ENCODE results near the gene CCR8.
A peak's percentile ranks its signal among the peaks of the same experiment; 100 is the strongest.
"Not testable (repeated sequence)": the region's sequence is repeated elsewhere in the genome, so short reads cannot be mapped to it uniquely, and the experiment has no call there.

The CCR8 gene

GRCh38 chr3:39362812-39363211 lies 33.3 kb downstream of the CCR8 start:
- peaks cover 74% of the 10 kb centered on the region for H3K4me1 ChIP-seq (ENCODE audit: insufficient read depth, low read length)
- DNase-seq: no peak
- H3K4me3 ChIP-seq (ENCODE audit: low read depth in 1 of 2, low read length in 2 of 2): no peak overlapping the region
- H3K27me3 ChIP-seq (ENCODE audit: insufficient read depth, low read length, poor library complexity): no peaks in the 10 kb centered on the region
- peaks cover 20% of the 10 kb centered on the region for H3K79me2 ChIP-seq (ENCODE audit: insufficient read depth, low read length)
- H3K9ac ChIP-seq (ENCODE audit: low read depth, low read length): peak overlapping the region; percentile 62; the same call in 1 of the 2 replicates
- no peak overlapping the region for H3K4me2 ChIP-seq (ENCODE audit: insufficient read depth, low read length)
- ATAC-seq (ENCODE audit: insufficient read depth, low read depth): no peak
- no peaks in the 10 kb centered on the region for H4K20me1 ChIP-seq (ENCODE audit: insufficient read depth, low read length)
- H3K27ac ChIP-seq (ENCODE audit: low read length): peak overlapping the region; percentile 99
- H3K36me3 ChIP-seq (ENCODE audit: insufficient read depth, low read length): no peaks in the 10 kb centered on the region
- TF ChIP-seq CTCF (IDR thresholded peaks at IDR 0.05; ENCODE audit: borderline replicate concordance, extremely low read depth, low read length, poor library complexity, severe bottlenecking): no peak
- no peak for TF ChIP-seq EZH2 (IDR thresholded peaks at IDR 0.05; ENCODE audit: borderline replicate concordance, low read depth, low read length, severe bottlenecking)
- H3K9me3 ChIP-seq (ENCODE audit: insufficient read depth, low read length, severe bottlenecking): no peaks in the 10 kb centered on the region
- no peak overlapping the region for H2AFZ ChIP-seq (ENCODE audit: low read depth, low read length)

DNA sequence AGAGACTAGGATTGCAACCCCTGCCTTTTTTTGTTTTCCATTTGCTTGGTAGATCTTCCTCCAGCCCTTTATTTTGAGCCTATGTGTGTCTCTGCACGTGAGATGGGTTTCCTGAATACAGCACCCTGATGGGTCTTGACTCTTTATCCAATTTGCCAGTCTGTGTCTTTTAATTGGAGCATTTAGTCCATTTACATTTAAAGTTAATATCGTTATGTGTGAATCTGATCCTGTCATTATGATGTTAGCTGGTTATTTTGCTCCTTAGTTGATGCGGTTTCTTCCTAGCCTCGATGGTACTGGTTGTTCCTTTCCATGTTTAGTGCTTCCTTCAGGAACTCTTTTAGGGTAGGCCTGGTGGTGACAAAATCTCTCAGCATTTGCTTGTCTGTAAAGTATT lies 40.9 kb downstream of the CCR8 start:
- not testable (repeated sequence) for H3K4me1 ChIP-seq (ENCODE audit: insufficient read depth, low read length); H2AFZ ChIP-seq (ENCODE audit: low read depth, low read length)

DNA sequence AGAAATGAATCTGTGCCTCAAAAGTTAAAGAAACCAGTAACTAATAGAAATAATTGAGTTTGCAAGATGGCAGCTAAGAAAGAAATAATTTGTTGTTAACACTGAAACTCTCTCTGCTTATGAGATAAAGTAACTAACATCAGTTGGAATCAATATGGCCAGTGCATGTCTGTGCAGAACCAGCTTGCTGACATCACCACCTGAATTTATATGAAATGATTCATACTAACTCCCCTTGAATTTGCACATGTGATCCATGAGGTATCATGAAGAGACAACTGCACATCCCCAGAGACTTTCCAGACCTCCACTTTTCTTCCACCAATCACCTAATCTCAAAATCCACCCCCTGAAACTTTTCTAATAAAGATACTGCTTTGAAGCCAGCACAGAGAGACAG lies 43.3 kb downstream of the CCR8 start:
- H2AFZ ChIP-seq (ENCODE audit: low read depth, low read length): no peak overlapping the region
- no peak overlapping the region for H3K9ac ChIP-seq (ENCODE audit: low read depth, low read length)
- peaks cover 8% of the 10 kb centered on the region for H3K9me3 ChIP-seq (ENCODE audit: insufficient read depth, low read length, severe bottlenecking)
- DNase-seq (no peak), ATAC-seq (ENCODE audit: insufficient read depth, low read depth) (no peak)
- TF ChIP-seq CTCF (IDR thresholded peaks at IDR 0.05; ENCODE audit: borderline replicate concordance, extremely low read depth, low read length, poor library complexity, severe bottlenecking): no peak
- TF ChIP-seq EZH2 (IDR thresholded peaks at IDR 0.05; ENCODE audit: borderline replicate concordance, low read depth, low read length, severe bottlenecking): no peak
- H3K4me1 ChIP-seq (ENCODE audit: insufficient read depth, low read length): peaks cover 4% of the 10 kb centered on the region; the same call in 1 of the 2 replicates
- H3K4me2 ChIP-seq (ENCODE audit: insufficient read depth, low read length): no peak overlapping the region
- no peak overlapping the region; the same call in 1 of the 2 replicates for H3K27ac ChIP-seq (ENCODE audit: low read length)
- no peak overlapping the region for H3K4me3 ChIP-seq (ENCODE audit: low read depth in 1 of 2, low read length in 2 of 2)
- no peaks in the 10 kb centered on the region for H3K27me3 ChIP-seq (ENCODE audit: insufficient read depth, low read length, poor library complexity)
- H3K79me2 ChIP-seq (ENCODE audit: insufficient read depth, low read length): no peaks in the 10 kb centered on the region
- H3K36me3 ChIP-seq (ENCODE audit: insufficient read depth, low read length): no peaks in the 10 kb centered on the region
- no peaks in the 10 kb centered on the region for H4K20me1 ChIP-seq (ENCODE audit: insufficient read depth, low read length)

More for the DNA sequence above, 40.9 kb downstream of the CCR8 start:
- not testable (repeated sequence) for H3K4me2 ChIP-seq (ENCODE audit: insufficient read depth, low read length); H3K27ac ChIP-seq (ENCODE audit: low read length); H4K20me1 ChIP-seq (ENCODE audit: insufficient read depth, low read length); H3K9ac ChIP-seq (ENCODE audit: low read depth, low read length); H3K79me2 ChIP-seq (ENCODE audit: insufficient read depth, low read length); H3K9me3 ChIP-seq (ENCODE audit: insufficient read depth, low read length, severe bottlenecking); H3K27me3 ChIP-seq (ENCODE audit: insufficient read depth, low read length, poor library complexity); DNase-seq; H3K36me3 ChIP-seq (ENCODE audit: insufficient read depth, low read length); H3K4me3 ChIP-seq (ENCODE audit: low read depth in 1 of 2, low read length in 2 of 2); ATAC-seq (ENCODE audit: insufficient read depth, low read depth)

DNA sequence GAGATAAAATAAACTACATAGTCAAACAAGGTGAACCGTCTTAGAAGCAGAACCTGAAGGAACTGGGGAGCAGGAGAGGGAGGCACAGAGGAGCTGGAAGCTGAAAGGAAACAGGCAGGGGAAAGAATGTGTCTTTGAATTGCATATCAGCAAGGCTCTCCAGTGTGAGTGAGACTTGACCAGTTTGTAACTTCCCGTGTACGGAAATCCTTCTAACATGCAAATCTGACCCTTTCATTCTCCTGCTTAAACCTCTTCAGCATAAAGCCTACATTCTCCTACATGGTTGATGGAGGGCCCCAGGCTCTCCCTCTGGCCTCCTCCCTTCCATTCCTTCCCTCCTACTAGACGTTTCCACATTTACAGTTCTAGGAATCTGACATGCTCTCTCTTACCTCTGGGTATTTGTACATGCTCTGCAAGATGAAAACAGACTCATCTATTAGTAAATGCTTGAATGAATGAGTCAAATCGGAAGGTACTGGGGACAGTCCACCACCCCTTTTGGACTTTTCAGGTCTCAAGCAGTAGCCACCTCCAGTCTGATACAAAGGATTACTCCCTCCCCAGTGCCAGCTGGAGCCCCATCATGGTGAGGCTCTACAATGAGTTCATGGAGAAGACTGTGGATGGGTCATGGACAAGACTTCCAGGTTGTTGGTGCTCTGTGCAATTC lies 47.6 kb downstream of the CCR8 start:
- Histone ChIP-seq H3K4me1 (ENCODE audit: insufficient read depth, low read length) (peaks cover 33% of the 10 kb centered on the region), H3K27me3 (ENCODE audit: insufficient read depth, low read length, poor library complexity) (no peaks in the 10 kb centered on the region), H3K79me2 (ENCODE audit: insufficient read depth, low read length) (no peaks in the 10 kb centered on the region), H3K4me2 (ENCODE audit: insufficient read depth, low read length) (no peak overlapping the region), H4K20me1 (ENCODE audit: insufficient read depth, low read length) (no peaks in the 10 kb centered on the region), H3K27ac (ENCODE audit: low read length) (peak overlapping the region; percentile 60), H3K9ac (ENCODE audit: low read depth, low read length) (no peak overlapping the region), H3K4me3 (ENCODE audit: low read depth in 1 of 2, low read length in 2 of 2) (no peak overlapping the region), H3K9me3 (ENCODE audit: insufficient read depth, low read length, severe bottlenecking) (peaks cover 5% of the 10 kb centered on the region), H2AFZ (ENCODE audit: low read depth, low read length) (no peak overlapping the region; the same call in 1 of the 2 replicates), H3K36me3 (ENCODE audit: insufficient read depth, low read length) (no peaks in the 10 kb centered on the region)
- ATAC-seq (ENCODE audit: insufficient read depth, low read depth) (no peak), DNase-seq (no peak)
- no peak for TF ChIP-seq EZH2 (IDR thresholded peaks at IDR 0.05; ENCODE audit: borderline replicate concordance, low read depth, low read length, severe bottlenecking)
- no peak for TF ChIP-seq CTCF (IDR thresholded peaks at IDR 0.05; ENCODE audit: borderline replicate concordance, extremely low read depth, low read length, poor library complexity, severe bottlenecking)
